ENCODE data around the gene EMCN.

DNA sequence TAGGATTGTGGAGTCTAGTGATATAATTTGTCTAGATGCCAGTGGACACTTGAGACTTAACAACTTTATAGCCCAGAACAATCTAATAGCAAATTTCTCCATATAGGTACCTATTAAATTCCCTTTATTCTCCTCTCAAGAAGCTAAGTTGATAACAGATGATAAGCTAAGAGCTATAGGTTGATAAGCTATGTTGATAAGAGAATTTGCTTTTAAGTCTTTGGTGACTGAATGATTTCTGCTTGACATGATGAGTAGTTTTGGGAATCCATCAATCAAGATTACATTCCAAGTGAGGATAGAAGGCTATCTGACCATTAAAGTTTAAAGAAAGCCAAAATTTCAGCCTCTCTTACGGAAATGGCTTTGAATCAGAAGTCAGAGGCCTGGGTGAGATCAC, 131.6 kb downstream of the EMCN start:
- TF ChIP-seq TBP (IDR thresholded peaks at IDR 0.05; ENCODE audit: low read depth, low read length) (no peak), EZH2 (IDR thresholded peaks at IDR 0.05; ENCODE audit: low read depth, low read length, severe bottlenecking) (no peak), KDM5A (IDR thresholded peaks at IDR 0.05; ENCODE audit: low read length) (no peak), JUN (IDR thresholded peaks at IDR 0.05; ENCODE audit: low read depth, low read length) (no peak), RXRA (IDR thresholded peaks at IDR 0.05; ENCODE audit: insufficient read depth, low read depth, low read length) (no peak), TAF1 (IDR thresholded peaks at IDR 0.05; ENCODE audit: low read depth, low read length) (no peak), SIX5 (IDR thresholded peaks at IDR 0.05; ENCODE audit: low read depth, low read length) (no peak), RAD21 (IDR thresholded peaks at IDR 0.05 in 1 of 2, conservative IDR thresholded peaks at IDR 0.05 in 1 of 2; ENCODE audit: low read depth in 2 of 2, low read length in 2 of 2) (no peak), NRF1 (IDR thresholded peaks at IDR 0.05; ENCODE audit: low read depth, low read length) (no peak), HDAC6 (IDR thresholded peaks at IDR 0.05; ENCODE audit: low read depth, low read length) (no peak)
- TF ChIP-seq, protein P1, sequence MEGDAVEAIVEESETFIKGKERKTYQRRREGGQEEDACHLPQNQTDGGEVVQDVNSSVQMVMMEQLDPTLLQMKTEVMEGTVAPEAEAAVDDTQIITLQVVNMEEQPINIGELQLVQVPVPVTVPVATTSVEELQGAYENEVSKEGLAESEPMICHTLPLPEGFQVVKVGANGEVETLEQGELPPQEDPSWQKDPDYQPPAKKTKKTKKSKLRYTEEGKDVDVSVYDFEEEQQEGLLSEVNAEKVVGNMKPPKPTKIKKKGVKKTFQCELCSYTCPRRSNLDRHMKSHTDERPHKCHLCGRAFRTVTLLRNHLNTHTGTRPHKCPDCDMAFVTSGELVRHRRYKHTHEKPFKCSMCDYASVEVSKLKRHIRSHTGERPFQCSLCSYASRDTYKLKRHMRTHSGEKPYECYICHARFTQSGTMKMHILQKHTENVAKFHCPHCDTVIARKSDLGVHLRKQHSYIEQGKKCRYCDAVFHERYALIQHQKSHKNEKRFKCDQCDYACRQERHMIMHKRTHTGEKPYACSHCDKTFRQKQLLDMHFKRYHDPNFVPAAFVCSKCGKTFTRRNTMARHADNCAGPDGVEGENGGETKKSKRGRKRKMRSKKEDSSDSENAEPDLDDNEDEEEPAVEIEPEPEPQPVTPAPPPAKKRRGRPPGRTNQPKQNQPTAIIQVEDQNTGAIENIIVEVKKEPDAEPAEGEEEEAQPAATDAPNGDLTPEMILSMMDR (IDR thresholded peaks at IDR 0.05; ENCODE audit: control extremely low read depth in 1 of 3, insufficient read depth in 1 of 3, low read depth in 1 of 3, low read length in 3 of 3) = no peak
